Liver (tissue), 3 donors: ENCODE results near the gene FUT2.

Source experiments
- ATF3 ChIP-seq: IDR thresholded peaks from 2 replicates; pipeline ENCODE4 v1.6.1; 2016; ENCODE audit warnings: antibody characterized with exemption
- CTCF ChIP-seq: fragments of 150-350 bp; IDR thresholded peaks from 2 replicates; pipeline ENCODE4 v1.5.1; 2017; ENCODE audit warnings: improper control_type of control experiment, low read depth, low read length; ENCODE audit not compliant: missing input control
- GABPA ChIP-seq, 2 donors: IDR thresholded peaks in 1 of 2; conservative IDR thresholded peaks in 1 of 2; 2 replicates each; pipeline ENCODE4 v1.6.1; 2016; ENCODE audit warnings: antibody characterized with exemption in 2 of 2, mild to moderate bottlenecking in 1 of 2, moderate library complexity in 1 of 2
- HNF4G ChIP-seq: IDR thresholded peaks from 2 replicates; pipeline ENCODE4 v1.6.1; 2016; ENCODE audit warnings: antibody characterized with exemption
- MAX ChIP-seq: IDR thresholded peaks from 2 replicates; pipeline ENCODE4 v1.6.1; 2016; ENCODE audit warnings: antibody characterized with exemption
- REST ChIP-seq: IDR thresholded peaks from 2 replicates; pipeline ENCODE4 v1.6.1; 2016; ENCODE audit warnings: antibody characterized with exemption, mild to moderate bottlenecking
- SP1 ChIP-seq: IDR thresholded peaks from 2 replicates; pipeline ENCODE4 v1.6.1; 2018; ENCODE audit warnings: antibody characterized with exemption, mild to moderate bottlenecking
- donor health status: healthy.
- donor health status: healthy.

- no peak for TF ChIP-seq CTCF
- no peak for TF ChIP-seq ATF3
- TF ChIP-seq GABPA (IDR thresholded peaks at IDR 0.05 in 1 of 2, conservative IDR thresholded peaks at IDR 0.05 in 1 of 2): no peak
- TF ChIP-seq HNF4G: no peak
- no peak for TF ChIP-seq MAX
- no peak for TF ChIP-seq REST
- TF ChIP-seq SP1: no peak
Observed at GRCh38 chr19:48703316-48703715, 7.5 kb downstream of the FUT2 start.
